NCI-H1417 (cell line): Measurements from ENCODE around the gene SENP1.
"Not testable (repeated sequence)": the region's sequence is repeated elsewhere in the genome, so short reads cannot be mapped to it uniquely, and the experiment has no call there.

Source experiments
- DNase-seq, 3 experiments: peaks; one replicate each; lab custom pipeline; 2025; lab: John Stamatoyannopoulos, UW

Gene SENP1

DNA sequence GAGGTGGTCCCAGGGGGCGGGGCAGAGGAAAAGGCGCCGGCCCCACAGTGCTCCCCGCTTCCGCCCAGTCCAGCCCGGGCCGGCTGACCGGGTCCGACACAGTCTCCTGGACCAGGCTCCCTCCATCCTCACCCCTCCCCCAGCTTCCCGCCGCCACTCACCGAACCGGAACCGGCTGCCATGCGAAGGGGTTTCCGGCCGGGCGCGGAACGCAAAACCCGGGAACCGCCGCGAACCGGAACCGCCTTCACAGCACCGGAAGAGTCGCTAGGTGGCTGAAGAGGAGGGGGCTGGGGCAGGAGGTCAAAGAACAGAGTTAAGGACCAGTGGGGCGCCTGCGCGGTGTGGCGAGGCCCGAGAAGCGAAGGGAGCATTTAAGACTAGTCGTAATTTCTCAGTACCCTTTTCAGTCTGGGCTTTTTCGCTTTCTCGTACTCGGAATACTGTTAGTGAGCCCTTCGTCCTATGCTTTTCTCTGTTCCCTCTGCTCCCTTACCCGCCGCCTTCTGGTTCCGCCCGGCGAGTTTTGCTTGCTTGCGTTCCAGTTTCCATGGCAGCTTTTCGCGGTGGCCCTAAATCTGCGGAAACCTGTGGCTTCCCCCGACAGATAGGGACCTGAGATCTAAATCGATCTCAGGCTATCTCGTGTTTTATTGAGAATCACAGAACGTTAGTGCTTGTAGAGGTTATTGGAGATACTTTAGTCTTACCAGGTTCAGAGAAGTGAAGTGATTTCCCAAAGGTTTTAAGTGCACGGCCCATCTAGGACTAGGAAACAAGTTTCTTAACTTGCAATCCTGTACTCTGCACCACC is at the start of gene SENP1:
TSS of gene SENP1 (minus strand) at position 213 of the 814 bp plus-strand sequence. CDS start 4,607 bp downstream, outside the sequence.
- peak; percentile 93 to 98 (median 98) for DNase-seq

DNA sequence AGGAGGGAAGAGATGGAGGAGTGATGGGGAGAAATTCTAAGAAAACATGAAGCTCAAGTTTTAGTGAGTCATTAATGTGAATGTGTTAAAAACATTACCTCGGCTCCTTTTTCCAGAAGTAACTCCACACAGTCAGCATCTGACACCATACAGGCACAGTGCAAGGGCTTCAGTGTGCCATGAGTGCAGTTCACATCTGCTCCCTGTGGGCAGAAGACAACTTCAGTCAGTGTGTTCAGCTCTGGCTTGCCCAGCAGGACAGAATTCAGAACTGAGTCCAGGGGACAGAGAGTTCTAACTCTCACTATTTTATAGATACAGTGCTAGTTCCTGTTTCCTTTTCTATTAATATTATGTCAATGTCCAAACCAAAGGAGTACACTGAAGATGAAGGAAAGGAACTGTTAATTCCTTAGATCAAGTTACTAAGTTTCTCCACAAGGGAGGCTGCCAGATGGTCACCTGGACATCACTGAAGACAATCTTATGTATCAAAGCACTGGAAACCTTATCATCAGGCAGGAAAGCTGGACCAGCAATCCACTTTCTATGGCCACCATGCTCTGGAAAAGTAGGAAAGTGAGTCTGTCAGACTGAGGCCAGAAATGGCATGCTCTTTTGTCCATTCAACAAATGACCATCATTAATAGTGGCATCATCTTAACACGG is 45.4 kb upstream of the SENP1 start:
- no peak for DNase-seq

DNA sequence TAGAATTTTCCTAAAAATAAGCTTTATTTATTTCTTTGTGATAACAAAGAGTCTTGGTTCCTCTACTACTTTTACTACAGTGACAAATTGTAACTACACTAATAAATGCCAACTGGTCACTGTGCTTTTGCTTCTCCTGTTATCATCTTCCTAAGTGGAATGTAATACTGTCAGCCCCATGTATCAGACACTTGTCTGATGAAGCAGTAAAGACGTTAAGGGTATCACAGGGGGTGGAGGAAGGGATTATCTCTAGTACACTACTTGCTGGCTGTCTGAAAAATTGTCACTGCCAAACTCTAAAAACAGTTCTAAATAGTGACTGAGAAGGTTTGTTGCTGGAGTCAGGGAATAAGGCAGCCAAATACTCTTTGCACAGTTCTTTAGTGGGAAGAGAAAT is 40.1 kb upstream of the SENP1 start:
- no peak for DNase-seq

DNA sequence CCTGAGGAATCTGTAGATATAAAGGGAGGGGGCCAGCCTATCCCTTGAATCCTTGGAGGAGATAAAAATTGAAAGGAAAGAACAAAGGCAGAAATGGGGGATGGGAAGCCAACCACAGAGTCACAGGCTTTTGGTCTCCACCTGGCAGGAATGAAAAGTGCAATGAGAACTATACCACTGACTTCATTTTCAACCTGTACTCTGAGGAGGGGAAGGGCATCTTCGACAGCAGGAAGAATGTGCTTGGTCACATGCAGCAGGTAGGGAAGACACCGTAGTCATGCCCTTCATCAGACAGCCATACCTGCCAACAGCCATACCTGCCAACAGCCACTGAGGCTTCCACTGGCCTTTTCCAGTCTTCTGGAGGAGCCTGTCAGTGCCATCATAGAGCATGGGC is 38.0 kb upstream of the SENP1 start:
- no peak for DNase-seq

DNA sequence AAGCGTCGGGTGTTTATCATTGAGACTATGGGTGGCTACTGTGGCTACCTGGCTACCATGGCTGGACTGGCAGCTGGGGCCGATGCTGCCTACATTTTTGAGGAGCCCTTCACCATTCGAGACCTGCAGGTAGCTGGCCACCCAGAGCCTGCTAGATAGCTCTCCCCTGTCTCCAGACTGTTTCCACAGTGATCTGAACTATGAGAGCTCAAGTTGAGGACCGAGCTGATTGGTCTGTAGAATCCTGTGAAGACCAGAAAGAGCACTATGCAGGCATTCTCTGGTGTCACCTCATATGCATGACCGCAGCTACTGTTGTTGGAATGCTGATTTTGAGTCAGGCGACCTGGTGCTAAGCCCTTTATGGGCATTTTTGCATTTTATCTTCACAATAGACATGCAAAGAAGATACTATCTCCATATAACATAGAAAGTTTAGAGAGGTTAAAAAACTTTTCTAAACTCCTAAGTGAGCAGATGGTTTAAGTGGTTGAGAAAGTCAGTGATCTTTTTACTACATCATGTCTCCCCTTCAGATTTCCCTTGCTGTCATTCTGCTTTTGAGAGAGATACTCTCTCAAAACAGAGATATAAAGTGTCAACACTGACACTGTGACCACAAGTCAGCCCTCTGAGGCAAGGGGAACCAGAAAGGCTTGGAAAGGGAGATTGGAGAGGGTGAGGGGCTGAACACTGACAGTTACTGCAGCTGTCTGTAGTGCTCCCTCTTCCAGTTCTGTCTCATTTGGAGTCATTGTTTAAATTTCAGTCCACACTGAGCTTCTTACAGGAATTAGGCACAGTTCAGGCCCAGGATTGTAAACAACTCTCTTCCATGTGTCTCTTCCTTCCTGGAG is 37.2 kb upstream of the SENP1 start:
- no peak for DNase-seq

DNA sequence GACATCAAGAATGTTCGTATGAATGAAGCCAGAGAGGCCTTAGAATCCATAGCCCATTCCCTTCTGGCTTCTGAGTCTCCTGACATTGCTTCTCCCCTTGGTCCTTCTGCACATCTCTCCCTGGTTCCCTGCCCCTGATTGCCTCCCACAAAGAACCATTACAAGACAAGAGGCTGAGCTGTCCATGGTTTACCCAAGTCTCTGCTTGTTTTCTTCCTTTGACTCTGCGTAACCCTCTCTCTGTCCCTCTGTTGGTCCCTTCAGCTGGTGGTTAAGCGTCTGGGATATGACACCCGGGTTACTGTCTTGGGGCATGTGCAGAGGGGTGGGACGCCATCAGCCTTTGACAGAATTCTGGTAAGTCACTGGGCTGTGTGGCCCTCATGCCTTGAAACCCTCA is 29.1 kb upstream of the SENP1 start:
- no peak for DNase-seq

DNA sequence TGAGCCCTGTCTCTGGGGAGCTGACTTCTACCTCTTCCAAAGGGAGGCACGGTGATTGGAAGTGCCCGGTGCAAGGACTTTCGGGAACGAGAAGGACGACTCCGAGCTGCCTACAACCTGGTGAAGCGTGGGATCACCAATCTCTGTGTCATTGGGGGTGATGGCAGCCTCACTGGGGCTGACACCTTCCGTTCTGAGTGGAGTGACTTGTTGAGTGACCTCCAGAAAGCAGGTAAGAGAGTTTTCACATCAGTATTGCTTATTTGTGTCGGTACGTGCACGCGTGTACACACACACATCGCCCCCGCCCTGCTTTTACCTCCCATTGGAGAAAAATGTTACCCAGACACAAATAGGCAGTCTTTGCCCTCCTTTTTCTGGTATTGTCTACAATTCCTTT is 26.9 kb upstream of the SENP1 start:
- no peak for DNase-seq

DNA sequence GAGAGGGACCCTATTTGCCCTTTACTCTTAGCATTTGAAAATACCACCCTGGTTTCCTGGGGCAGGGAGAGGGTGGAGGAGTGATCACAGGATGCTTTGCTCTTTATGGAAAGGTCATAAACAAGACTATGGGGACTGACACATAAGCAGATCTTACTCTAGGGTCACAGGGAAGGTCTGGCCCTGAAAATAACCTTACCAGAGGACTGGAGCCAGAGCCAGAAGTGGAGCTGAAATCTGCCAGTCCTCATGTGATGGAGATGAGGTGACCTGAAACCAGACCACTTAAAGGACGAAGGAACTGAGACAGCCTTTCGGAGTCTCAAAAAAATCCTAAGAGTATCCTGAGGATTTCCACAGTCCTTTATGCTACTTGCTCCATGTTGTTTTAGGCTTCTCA is 25.6 kb upstream of the SENP1 start:
- no peak for DNase-seq

DNA sequence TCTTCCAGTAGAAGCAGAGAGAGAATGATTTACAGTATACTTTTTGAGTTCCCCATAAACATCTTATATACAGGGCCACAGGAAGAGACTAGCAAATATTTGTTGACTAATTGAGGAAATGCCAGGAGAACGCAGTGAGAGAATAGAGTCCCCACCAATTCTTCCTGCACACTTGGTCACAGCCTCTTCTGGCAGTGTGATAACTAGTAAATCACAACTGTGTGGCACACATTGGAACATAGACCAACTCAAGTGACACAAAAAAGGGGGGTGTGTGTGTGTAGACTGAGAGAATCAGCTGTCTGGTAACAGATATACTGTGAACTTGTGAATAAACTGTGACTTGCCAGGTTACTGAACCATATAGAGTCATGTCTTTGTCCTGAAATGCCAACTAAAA is 23.5 kb upstream of the SENP1 start:
- no peak for DNase-seq

DNA sequence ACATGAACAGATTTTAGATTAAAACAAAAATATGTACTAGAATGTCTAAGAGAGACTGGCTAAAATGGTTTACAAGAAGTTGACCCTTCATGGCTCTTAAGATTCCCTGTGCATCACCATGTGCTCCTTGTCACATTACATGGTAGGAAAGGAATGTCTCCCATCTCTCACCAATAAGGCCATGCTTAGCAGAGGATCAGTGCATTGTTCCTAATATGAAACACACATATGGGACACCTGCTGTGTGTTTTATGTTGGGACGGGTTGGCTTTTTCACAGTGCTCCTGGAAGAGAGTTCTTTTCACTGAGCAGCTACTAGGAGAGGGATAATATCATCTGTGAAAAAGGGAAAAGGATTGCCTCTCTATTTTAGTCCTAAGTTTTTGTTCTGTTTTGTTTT is 22.9 kb upstream of the SENP1 start:
- no peak for DNase-seq

DNA sequence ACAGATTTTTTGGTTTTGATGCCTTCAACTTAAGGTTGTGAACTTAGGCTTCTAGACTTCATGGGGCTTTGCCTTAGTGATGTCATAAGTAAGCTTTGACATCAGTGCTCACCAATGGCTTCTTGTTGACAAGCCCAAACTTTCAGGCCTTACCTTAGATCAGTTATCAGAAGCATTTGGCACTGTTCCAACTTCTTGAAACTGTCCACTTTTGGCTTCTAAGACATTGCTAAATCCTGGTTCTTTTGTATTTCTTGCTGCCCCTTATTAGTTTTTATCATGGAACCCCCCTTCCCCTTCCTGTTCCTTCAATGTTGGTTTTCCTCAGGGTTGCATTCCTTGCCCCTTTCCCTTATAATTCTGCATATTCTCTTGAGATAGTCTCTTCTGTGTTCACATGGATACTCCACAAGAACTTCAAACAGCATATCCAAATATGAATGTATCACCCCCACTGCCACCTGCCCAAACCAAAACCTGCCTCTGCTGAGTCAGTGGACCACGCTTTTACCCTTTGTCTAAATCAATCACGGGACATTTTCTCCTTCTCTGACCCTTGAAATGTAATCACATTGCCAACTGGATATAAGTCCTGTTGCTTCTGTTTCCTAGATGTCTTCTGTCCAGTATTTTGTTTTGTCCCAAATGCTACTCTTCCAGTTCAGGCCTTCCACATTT is 21.2 kb upstream of the SENP1 start:
- no peak for DNase-seq

DNA sequence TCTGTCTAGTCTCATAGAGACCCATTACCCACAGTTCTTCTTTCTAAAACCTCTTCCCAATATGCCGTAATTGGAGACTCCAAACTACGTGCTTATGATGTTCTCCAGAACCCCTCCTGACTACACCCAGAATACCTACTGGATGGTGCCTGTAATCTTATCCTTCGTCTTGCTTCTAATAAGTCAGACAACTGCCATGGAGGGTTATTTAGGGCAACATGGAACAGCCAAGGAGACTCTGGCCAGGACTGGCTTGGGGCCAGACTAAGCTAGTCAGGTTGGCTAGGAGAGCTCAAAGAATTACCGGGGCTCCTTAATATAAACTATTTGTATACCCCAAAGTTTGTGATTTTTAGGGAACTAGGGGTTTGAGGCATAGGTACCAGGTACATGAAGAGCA is 20.1 kb upstream of the SENP1 start:
- no peak for DNase-seq

DNA sequence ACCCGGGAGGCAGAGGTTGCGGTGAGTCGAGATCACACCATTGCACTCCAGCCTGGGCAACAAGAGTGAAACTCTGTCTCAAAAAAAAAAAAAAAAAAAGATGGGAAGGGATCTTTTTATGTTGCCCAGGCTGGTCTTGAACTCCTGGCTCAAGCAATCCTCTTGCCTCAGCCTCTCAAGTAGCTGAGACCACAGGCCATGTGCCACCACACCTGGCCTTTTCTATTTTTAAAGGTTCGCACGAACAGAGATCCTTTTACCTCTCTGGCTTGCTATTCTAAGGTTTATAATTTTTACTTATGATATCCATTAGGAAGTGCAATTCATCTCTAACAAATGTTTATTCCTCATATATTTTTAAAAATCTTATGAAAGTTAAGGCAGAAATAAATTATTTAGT is 19.7 kb upstream of the SENP1 start:
- DNase-seq, result not testable (repeated sequence)

DNA sequence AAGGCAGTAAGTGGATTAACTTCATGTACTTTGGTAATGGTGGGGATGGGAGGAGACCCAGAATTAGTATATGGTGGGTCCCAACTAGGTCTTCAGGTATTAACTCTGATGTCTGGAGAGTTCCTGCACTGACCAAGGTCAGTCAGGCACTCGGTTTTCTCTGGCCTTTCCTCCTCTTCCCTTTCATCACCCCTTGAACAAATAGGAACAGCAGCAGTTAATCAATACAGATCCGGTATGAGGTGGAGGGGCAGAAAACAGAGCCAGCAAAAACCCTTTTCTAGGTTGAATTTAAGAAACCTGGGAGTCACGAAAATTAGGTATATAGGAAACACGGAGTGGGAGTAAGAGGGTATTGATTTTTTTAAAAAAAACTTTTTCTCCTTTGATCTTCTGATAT is 17.3 kb upstream of the SENP1 start:
- no peak for DNase-seq

DNA sequence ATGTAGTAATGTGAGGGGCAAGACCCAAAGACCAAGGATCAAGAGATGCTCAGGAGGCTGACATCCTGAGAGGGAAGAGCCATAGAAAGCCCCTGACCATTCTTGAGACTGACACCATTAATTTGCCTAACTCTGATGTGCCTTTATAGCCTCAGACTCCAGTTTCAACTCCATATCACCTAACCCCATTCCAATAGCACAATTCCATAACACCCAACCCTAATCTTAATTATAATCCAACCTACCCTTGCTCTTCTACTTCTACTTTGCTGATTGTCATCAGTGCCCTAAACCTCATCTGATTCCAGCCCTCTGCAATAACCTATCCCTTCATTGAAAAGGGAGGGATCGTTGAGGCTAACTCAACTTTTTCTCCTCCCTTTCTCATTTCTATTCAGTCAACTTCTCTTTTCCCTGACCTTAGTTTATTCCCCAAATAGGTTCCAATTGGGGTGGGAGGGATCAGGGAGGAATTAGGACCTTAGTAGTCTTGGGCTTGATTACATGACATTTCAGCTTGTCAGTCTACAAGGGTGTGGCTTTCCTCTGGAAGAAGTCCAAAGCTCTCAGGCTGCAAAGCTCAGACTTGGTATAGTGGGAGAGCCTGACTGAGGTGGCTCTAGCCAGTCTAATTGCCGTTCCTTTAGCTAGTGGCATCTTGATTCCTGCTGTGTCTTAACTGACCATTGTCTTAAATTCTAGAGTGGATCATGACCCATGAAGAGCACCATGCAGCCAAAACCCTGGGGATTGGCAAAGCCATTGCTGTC is 16.4 kb upstream of the SENP1 start:
- no peak for DNase-seq

DNA sequence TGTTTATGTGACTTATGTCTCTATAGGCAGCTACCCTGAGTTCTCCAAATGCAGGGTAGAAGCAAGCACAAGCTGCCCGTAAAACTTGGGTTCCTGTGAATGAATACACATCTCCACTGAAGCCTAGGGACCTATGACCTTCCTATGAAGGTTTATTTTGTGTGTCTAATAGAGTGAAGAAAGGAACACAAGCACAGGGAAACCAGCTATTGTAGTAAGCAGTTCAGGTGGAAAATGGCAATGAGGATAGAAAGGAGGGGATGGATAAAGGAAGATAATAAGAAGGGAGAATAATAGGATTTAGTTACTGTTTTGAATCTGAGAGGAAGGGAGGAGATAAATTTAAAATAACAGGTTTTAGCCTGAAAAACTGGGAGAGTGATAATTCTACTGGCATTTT is 15.6 kb upstream of the SENP1 start:
- peak in 1 of 3 experiments; percentile 5 for DNase-seq

DNA sequence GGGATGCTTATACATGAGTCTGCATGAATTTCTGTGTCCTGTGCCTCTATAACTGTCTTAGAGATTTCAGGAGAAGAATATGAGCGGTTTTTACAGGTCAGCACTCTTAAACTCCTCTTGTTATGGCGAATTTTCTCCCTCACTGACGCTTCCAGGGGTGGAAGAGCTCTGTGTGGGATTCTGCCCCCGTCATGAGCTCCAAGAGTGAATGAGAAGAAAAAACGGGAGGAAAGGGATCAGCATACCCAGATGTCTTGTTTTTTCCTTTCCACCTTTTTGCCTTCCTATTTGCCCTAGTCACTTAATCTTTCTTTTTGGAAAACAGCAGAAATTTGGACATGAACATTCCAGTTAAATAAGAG is 13.9 kb upstream of the SENP1 start:
- no peak for DNase-seq

DNA sequence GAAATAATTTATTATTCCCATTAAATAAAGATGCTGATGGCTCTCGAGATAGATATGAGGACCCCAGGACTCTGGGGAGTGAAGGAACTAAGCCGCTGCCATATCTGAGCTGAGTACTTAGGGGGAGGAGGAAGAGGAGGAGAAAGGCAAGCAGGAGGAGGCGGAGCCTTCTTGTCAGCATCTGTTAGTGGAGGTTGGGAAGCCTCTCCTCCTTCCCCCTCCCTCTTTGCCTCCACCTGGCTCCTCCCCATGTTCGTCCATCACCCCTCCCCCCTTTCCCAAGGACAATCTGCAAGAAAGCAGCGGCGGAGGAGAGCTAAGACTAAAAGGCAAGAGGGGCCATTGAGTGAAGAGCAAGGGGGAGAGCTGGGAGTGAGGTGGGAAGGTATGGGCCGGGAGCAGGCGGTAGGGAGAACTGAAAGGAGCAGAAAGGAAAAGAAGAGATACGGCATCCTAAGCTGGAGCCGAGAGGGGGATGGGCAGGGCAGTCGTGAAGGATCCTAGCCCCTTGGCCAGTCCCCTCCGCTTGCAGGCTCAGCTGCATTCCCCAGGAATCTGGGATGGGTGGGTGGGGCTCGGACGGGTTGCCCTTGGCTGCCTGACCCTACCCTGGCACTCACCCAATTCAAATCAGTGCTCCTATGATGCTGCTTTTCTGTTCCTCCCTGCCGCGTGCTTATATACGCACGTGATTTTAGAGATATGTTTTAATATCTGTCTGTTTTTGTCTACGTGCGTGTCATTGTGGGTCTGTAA is 13.4 kb upstream of the SENP1 start, which contains the start of gene PFKM:
TSS of gene PFKM (plus strand) at position 287 of the 756 bp plus-strand sequence. CDS start 3,411 bp downstream, outside the sequence.
- DNase-seq, result peak; percentile 80 to 93 (median 84)

DNA sequence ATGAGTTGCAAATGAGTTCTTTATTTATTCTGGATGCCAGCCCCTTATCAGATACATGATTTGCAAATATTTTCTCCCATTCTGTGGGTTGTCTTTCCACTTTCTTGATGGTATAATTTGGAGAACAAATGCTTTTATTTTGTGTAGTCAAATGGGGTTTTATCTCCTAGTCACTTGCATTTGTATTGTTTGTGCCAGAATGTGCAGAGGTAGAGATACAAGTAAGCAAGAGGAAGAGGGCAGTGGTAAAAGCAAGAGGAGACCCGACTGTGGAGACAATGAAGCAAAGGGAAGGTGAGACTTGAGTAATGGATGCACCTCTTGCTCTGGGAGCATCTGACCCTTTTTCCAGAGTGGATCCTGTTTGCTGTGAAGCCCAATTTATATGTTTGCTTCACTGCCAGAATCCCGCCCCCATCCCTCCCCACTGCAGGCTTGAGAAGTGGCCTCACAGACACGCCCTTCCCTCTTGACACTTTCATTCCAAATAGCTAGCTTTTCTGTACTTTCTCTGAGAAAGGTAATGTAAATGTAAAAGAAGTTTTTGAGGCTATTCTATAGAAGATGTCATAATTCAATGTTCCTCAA is 12.5 kb upstream of the SENP1 start:
- DNase-seq, result peak in 2 of 3 experiments; percentile 28 to 55

DNA sequence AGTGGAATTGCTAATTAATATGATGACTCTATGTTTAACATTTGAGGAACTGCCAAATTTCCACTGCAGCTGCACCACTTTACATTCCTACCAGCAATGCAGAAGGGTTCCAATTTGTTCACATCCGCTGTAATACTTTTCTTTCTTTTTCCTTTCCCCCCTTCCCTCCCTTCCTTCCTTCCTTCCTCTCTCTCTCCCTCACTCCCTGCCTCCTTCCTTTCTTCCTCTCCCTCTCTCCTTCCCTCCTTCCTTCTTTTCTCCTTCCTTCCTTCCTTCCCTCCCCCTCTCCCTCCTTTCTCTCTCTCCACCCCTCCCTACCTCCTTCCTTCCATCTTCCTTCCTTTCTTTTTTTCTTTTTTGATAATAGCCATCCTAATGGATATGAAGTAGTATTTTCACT is 10.1 kb upstream of the SENP1 start:
- DNase-seq, result no peak
